ENCODE measurements around the gene FAM118A.
"Not testable (repeated sequence)": the region's sequence is repeated elsewhere in the genome, so short reads cannot be mapped to it uniquely, and the experiment has no call there.

Gene FAM118A

DNA sequence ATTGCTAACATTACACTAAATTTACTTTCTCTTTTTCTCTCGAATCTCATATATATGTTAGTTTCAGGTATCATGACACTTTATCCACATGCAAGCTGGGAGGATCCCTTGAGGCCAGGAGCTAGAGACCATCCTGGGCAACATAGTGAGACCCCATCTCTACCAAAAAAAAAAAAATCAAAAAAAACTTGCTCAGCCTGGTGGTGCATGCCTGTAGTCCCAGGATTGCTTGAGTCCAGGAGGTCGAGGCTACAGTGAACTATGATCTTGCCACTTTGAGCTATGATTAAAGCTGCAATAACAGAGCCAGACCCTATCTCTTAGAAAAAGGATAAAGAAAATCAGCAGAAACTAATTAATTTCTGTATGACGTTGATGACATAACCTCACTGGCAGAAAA, 28.7 kb upstream of the FAM118A start:
- DNase-seq (ENCODE audit: low read depth), result no peak

DNA sequence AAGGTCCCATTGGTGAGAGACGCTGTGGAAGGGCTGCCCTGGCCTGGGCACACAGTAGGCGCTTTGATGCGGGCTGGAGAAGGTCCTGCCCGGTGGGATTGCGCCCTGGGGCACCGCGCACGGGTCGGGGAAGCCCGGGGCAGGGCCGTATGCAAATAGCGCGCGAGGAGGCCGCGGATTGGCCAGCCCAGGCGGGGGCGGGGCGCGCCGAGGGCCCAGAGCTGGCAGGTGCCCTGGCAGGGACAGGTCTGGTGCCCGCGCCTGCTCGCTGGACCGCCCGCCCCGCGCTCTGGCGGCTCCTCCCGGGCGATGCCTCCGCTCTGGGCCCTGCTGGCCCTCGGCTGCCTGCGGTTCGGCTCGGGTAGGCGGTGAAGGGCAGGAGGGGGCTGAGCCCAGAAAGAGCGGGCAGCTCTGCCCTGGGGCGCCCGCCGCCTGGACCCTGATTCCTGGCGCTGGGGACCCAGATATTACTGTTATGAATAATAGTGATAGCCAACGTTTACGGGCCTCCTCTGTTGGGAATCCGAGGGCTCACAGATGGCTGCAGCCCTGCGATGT, 24.9 kb upstream of the FAM118A start, which contains the start of gene UPK3A:
Gene UPK3A (plus strand): TSS at position 245 of the 558 bp plus-strand sequence. CDS start 65 bp downstream, at position 310.
- no peak for DNase-seq (ENCODE audit: low read depth)

- no peak for DNase-seq (ENCODE audit: low read depth)
Observed at GRCh38 chr22:45285263-45286058, 24.3 kb upstream of the FAM118A start.

- DNase-seq (ENCODE audit: low read depth), result no peak
Observed at GRCh38 chr22:45286854-45287551, 22.7 kb upstream of the FAM118A start.

DNA sequence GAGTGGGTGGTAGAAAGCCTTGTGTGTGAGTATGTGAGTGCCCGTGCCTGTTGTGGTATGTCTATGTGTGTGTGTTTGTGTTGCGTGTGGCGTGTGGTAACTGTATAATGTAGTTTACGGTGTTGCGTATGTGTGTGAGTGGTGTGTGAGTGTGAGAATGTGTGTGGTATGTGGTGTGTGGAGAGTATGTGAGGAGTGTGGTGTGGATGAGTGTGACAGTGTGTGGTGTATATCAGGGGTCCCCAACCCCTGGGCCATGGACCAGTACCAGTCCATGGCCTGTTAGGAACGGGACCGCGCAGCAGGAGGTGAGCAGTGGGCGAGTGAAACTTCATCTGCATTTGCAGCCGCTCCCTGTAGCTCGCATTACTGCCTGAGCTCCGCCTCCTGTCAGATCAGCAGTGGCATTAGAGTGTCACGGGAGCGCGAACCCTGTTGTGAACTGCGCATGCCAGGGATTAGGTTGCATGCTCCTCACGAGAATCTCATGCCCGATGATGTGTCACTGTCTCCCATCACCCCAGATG, 19.3 kb upstream of the FAM118A start:
- peak; percentile 60 for DNase-seq (ENCODE audit: low read depth)

GRCh38 chr22:45291061-45291930, 18.4 kb upstream of the FAM118A start:
- no peak for DNase-seq (ENCODE audit: low read depth)

- DNase-seq (ENCODE audit: low read depth), result no peak
Observed at GRCh38 chr22:45291931-45292290, 17.8 kb upstream of the FAM118A start.

DNA sequence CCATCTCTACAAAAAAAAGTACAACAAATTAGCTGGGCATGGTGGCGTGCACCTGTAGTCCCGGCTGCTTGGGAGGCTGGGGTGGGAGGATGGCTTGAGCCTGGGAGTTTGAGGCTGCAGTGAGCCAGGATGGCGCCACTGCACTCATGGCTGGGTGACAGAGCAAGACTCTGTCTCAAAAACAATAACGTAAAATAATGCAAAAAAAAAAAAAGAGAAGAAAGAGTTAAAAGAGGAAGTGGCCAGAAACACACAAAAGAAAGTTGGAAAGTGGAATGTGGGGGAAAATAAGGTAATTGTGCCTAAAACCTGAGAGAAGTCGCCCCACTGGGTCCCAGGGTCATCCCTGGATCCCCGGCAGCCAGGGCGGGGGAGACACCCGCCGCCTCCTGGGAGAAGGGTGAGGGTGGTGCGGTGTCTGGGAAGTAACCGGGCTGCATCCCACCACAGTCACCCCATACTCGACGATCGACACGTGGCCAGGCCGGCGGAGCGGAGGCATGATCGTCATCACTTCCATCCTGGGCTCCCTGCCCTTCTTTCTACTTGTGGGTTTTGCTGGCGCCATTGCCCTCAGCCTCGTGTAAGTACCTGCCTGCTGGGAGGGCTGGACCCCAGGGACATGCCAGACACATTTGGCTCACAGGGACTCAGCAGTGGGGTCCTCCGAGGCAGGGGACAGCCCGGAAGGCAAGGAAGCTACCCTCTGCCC, 16.8 kb upstream of the FAM118A start:
- no peak for DNase-seq (ENCODE audit: low read depth)

- no peak for DNase-seq (ENCODE audit: low read depth)
Observed at GRCh38 chr22:45294030-45294429, 15.7 kb upstream of the FAM118A start.

- DNase-seq (ENCODE audit: low read depth), result not testable (repeated sequence)
Observed at GRCh38 chr22:45295004-45295403, 14.7 kb upstream of the FAM118A start.

DNA sequence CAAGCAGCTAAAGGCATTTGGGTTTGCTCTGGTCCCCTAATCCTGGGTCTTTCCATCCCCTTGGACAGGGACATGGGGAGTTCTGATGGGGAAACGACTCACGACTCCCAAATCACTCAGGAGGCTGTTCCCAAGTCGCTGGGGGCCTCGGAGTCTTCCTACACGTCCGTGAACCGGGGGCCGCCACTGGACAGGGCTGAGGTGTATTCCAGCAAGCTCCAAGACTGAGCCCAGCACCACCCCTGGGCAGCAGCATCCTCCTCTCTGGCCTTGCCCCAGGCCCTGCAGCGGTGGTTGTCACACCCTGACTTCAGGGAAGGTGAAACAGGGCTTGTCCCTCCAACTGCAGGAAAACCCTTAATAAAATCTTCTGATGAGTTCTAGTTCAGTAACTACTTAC, 14.2 kb upstream of the FAM118A start:
- no peak for DNase-seq (ENCODE audit: low read depth)

DNA sequence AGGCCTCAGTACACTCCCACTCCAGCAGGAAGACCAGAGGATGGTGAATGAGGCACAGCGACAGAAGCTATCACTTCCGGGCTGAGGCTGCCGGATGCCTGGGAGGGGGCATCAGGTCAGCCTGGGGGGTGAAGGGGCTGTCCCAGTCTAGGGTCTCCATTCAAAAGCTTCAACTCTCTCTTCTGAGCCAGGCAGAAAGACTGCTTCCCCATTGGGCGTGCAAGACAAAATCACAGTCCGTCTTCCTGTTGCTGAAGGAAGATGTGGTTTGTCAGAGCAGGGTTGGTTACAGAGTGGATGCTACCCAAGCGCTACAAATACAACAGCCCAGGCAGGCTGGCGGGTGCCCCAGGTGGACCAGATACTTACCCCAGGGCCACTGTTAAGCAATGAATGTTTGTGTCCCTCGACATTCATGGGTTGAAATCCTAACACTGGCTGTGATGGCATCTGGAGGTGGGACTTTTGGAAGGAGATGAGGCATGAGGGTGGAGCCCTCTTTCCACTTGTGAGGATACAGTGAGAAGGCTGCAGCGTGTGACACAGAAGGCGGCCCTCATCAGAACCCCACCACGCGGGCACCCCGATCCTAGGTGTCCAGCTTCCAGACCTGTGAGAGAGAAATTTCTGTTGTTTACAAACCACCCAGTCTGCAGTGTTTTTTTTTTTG, 13.0 kb upstream of the FAM118A start:
- no peak for DNase-seq (ENCODE audit: low read depth)

DNA sequence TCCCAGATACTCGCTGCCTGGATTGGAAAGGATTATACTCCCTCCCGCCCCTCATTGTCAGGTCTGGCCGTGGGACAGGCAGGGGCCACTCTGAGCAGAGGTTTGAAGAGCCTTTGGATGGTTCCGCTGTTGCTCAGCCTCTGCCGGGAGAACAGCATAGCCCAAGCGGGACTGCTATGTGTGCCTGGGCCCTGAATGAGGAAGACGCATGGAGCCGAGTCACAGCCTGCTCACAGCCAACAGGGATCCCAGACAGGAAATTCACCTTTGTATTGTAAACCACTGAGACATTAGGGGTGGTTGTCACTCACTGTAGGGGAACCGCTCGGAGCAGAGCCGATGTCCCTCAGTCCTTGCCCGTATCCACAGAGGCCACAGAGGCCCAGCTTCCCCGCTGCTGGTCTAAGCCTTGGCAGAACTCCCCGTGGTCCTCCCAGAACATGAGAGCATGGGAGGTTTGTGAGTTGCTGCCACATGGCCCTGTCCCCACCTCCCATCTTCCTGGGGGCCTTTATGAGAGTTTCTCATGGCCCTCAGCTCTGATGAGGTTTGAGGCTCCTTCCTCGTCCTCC, 10.7 kb upstream of the FAM118A start:
- no peak for DNase-seq (ENCODE audit: low read depth)

DNA sequence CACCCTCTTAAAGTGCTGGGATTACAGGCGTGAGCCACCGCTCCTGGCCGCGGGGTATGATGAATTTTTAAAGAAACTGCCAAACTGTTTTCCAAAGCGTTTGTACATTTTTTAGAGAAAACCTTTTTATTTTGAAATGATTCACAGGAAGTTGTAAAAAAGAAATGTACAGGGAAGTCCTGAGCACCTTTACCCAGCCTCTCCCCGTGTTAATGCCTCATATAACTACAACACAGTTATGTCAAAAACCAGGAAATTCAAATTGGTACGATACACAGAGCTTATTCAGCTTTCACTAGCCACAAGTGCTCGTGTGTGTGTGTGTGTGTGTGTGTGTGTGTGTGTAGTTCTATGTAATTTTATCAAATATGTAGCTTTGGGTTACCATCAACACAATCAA, 7.0 kb upstream of the FAM118A start:
- no peak for DNase-seq (ENCODE audit: low read depth)

GRCh38 chr22:45303181-45303580, 6.6 kb upstream of the FAM118A start:
- DNase-seq (ENCODE audit: low read depth), result no peak

DNA sequence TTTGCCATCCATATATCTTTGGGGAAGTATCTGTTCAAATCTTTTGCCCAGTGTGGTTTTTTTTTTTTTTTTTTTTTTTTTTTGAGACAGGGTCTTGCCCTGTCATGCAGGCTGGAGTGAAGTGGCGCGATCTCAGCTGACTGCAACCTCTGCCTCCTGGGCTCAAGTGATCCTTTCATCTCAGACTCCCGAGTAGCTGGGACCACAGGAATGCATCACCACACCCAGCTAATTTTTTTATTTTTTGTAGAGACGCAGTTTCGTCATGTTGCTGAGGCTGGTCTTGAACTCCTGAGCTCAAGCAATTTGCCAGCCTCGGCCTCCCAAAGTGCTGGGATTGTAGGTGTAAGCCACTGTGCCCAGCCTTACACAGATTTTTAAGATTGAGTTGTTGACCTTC, 4.8 kb upstream of the FAM118A start:
- DNase-seq (ENCODE audit: low read depth), result no peak

DNA sequence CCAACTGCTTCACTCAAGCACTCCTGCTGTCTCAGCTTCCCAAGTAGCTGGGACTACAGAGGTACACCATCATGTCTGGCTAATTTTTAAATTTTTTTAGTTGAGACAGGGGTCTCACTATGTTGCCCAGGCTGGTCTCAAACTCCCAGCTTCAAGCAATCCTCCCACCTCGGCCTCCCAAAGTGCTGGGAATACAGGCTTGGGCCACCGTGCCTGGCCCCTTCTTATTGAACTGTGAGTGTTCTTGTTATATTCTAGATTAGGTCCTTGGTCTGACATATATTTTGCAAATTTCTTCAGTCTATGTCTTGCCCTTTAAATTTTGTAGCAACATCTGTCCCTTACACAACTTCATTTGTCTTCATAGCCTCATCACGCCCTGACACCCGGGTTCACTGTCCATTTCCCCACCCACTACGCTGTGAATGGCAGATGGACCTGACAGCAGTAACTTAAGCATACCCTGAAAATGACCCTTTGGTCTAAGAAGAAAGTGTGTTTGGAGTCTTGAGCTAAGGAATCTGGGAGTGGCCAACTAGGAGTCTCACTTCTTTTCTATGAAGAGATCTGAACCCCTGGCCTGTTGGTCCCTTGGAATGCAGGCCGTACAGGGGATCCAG, 4.2 kb upstream of the FAM118A start:
- no peak for DNase-seq (ENCODE audit: low read depth)

DNA sequence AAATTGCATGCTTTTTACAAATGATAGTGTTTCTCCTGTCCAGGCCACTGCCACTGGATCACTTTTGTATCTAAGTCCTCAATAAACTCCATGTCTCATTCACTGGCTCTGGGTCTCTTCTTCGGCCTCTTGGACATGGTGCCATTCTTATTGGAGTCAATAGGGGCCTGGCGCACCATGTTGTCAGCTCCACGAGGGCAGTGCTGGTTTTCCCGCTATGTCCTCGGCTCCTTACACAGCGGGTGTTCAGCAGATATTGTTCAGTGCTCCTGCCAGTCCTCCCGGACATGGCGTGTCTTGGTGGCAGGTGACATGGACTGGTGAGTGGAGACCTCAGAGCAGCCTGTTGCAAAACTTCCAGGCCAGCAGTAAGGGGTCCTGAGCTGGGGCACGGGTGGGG, 3.6 kb upstream of the FAM118A start:
- DNase-seq (ENCODE audit: low read depth), result no peak

DNA sequence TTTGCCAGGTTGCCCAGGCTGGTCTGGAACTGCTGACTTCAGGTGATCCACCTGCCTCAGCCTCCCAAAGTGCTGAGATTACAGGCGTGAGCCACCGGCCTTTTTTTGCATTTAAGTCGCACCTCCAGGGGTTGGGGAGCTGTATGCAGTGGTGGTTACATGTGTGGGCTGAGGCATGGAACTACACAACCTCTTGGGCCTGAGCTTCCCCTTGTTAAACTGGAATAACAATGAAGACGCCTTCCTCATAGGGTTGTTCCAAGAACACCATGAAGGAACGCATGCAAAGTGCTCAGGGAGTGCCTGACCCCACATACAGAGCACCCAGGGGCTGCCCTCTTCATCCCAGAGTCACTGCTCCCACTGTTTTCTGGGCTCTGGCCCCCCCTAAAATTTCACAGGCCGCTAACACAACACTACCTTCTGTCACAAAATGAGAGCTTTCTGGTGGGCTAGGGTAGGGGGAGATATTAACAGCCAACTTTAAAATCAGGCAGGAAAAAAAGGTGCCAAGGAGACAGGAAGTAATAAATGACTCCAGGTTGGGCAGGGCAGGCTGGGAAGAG, 1.3 kb upstream of the FAM118A start:
- no peak for DNase-seq (ENCODE audit: low read depth)

DNA sequence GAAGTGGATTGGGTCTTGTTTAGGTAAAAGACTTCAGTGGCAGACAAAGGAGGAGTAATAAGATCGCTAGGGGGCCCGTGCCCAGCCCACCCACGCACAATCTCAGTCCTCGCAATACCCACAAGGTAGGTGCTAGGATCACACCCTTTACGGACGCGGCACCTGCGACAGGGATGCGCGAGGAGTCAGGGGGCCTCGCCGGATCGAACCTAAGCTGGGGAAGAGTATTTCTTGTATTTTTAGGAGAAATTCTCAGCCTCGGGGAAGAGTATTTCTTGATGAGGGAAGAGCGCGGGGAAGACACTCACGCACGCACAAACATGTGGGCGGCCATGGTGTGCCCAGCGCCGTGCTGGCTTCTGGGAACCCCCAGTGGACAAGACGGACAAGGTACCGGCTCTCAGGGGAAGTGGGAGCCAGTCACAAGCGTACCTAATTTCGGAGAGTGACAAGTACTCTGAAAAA, 745 bp upstream of the FAM118A start:
- no peak for DNase-seq (ENCODE audit: low read depth)

Data from ELR (cell line).